Natural killer cell (primary cell): Measurements from ENCODE around the gene AP5S1. TPM values are rescaled to one million over a fixed set of nuclear protein-coding genes. Genes with fewer than 3 reads are reported as not detected.

ENCODE experiments used
- ATAC-seq, 3 donors: fragments of 150-1000 bp in 2 of 3; fragments of 200-7000 bp in 1 of 3; cut with Tn5 transposase; 1 replicate in 1 of 3; 2 replicates in 2 of 3; pipeline ENCODE4 v1.10.0; 2021; ENCODE audit warnings: mild to moderate bottlenecking in 2 of 3, moderate library complexity in 2 of 3
- DNase-seq, 2 donors: peaks; one replicate each; pipeline versions ENCODE4 v3.0.0 to v3.0.0-alpha.2; 2013 to 2021; ENCODE audit warnings: mixed read lengths in 1 of 2
- H3K27ac ChIP-seq: one replicate; pipeline ENCODE4 v1.5.1; 2013; ENCODE audit warnings: mild to moderate bottlenecking, low read length
- H3K27me3 ChIP-seq: one replicate; pipeline ENCODE4 v1.6.1; 2013; ENCODE audit warnings: low read length; ENCODE audit not compliant: control insufficient read depth, insufficient read depth
- H3K36me3 ChIP-seq: one replicate; pipeline ENCODE4 v1.6.1; 2013; ENCODE audit warnings: low read length; ENCODE audit not compliant: control insufficient read depth, insufficient read depth
- H3K4me1 ChIP-seq: one replicate; pipeline ENCODE4 v1.6.1; 2013; ENCODE audit warnings: low read length; ENCODE audit not compliant: control insufficient read depth, insufficient read depth
- H3K4me3 ChIP-seq: one replicate; pipeline ENCODE4 v1.5.1; 2013; ENCODE audit warnings: low read length
- H3K9me3 ChIP-seq: one replicate; pipeline ENCODE4 v1.6.1; 2013; ENCODE audit warnings: low read length; ENCODE audit not compliant: control insufficient read depth, insufficient read depth
- H3K27ac Mint-ChIP-seq, 2 donors: one replicate each; pipeline ENCODE4 v1.8.0; 2022; ENCODE audit warnings: mild to moderate bottlenecking in 2 of 2, mixed read lengths in 2 of 2, moderate library complexity in 1 of 2
- H3K27me3 Mint-ChIP-seq, 2 donors: one replicate each; pipeline ENCODE4 v1.8.0; 2022; ENCODE audit warnings: low read depth in 2 of 2, mixed read lengths in 2 of 2
- H3K36me3 Mint-ChIP-seq: one replicate; pipeline ENCODE4 v1.8.0; 2022; ENCODE audit warnings: mixed read lengths
- H3K4me1 Mint-ChIP-seq, 2 donors: one replicate each; pipeline ENCODE4 v1.8.0; 2022; ENCODE audit warnings: mixed read lengths in 2 of 2
- H3K4me3 Mint-ChIP-seq: one replicate; pipeline ENCODE4 v1.8.0; 2022; ENCODE audit warnings: mild to moderate bottlenecking, moderate library complexity, mixed read lengths
- H3K9me3 Mint-ChIP-seq, 2 donors: one replicate each; pipeline ENCODE4 v1.8.0; 2022; ENCODE audit warnings: mixed read lengths in 2 of 2
- WGBS: methylation state at CpG from one replicate; pipeline ENCODE4 v1.1.7; 2013; ENCODE audit warnings: missing lambda C conversion rate; ENCODE audit not compliant: insufficient coverage; 5-methylcytosine and 5-hydroxymethylcytosine counted together
- intact Hi-C: fragments of 100-400 bp; cut with micrococcal nuclease; formaldehyde crosslinking; loops from one replicate; pipeline ENCODE4 v1.14.2; 2022
- total RNA-seq, 4 donors: library from RNA; stranded (reverse); fragments of 120-200 nt in 1 of 4; gene quantifications; one replicate each; pipeline versions ENCODE4 v1.2.3 to v1.2.4, GENCODE V29; 2013 to 2022
- TF ChIP-seq, protein P1 (sequence below): fragments of 200-600 bp; IDR thresholded peaks from one replicate; pipeline ENCODE4 v1.8.0; 2022; ENCODE audit warnings: antibody characterized with exemption

The AP5S1 gene
- total RNA-seq, 3 donors from 2014 or later (not counting 1 experiment from before 2014, with no cell fraction given), result 7.9 to 12.3 (median 12.1) TPM

DNA sequence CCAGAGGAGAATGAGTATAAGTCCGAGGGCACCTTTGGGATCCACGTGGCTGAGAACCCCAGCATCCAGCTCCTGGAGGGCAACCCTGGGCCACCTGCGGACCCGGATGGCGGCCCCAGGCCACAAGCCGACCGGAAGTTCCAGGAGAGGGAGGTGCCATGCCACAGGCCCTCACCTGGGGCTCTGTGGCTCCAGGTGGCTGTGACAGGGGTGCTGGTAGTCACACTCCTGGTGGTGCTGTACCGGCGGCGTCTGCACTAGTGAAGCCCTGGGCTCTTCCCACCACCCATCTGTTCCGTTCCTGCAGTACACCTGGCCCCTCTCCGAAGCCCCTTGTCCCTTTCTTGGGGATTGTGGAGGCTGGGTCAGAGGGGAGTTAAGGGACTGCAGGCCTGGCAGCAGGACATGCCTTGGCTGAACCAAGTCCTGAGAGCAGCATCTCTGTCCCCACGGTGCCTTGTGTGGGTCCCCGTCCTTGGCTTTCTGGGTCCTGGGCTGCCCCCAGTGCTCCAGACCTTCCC lies 45.6 kb downstream of the AP5S1 start:
- Mint-ChIP-seq H3K9me3 (no peaks in the 10 kb centered on the region), H3K4me1 (peaks cover 0 to 4% of the 10 kb centered on the region in 2 donors), H3K27ac (no peak overlapping the region), H3K27me3 (no peaks in the 10 kb centered on the region), H3K36me3 (no peaks in the 10 kb centered on the region), H3K4me3 (no peak overlapping the region)
- Histone ChIP-seq H3K27me3 (no peaks in the 10 kb centered on the region), H3K9me3 (no peaks in the 10 kb centered on the region), H3K4me3 (no peak overlapping the region), H3K4me1 (no peaks in the 10 kb centered on the region), H3K27ac (no peak overlapping the region), H3K36me3 (peaks cover 59% of the 10 kb centered on the region)
- intact Hi-C loops, result no loop called here
- TF ChIP-seq, protein P1, sequence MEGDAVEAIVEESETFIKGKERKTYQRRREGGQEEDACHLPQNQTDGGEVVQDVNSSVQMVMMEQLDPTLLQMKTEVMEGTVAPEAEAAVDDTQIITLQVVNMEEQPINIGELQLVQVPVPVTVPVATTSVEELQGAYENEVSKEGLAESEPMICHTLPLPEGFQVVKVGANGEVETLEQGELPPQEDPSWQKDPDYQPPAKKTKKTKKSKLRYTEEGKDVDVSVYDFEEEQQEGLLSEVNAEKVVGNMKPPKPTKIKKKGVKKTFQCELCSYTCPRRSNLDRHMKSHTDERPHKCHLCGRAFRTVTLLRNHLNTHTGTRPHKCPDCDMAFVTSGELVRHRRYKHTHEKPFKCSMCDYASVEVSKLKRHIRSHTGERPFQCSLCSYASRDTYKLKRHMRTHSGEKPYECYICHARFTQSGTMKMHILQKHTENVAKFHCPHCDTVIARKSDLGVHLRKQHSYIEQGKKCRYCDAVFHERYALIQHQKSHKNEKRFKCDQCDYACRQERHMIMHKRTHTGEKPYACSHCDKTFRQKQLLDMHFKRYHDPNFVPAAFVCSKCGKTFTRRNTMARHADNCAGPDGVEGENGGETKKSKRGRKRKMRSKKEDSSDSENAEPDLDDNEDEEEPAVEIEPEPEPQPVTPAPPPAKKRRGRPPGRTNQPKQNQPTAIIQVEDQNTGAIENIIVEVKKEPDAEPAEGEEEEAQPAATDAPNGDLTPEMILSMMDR, result no peak
- DNase-seq, result no peak
- ATAC-seq, result no peak
- WGBS, result 96% methylated on average over 14 of the region's 14 CpGs

DNA sequence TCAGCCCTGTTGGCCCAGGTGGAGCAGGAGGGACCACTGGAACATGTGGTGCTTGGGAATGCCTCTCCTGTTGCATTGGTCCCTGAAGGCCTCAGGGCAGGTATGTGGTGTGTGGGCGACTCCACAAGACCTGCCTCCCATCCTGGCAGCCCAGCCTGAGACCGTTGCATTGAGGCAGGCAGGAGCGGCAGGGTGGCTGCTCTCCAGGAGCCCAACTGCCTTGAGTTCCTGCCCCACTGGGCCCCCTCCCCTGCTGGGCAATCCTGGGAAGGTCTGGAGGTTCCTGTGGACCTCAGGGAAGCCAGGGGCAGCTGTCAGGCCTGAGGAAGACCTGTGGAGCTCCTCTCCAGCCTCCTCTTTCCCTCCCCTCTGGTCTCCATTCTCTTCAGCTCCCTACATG lies 46.1 kb downstream of the AP5S1 start:
- Mint-ChIP-seq H3K36me3 (no peaks in the 10 kb centered on the region), H3K27ac (no peak overlapping the region), H3K9me3 (no peaks in the 10 kb centered on the region), H3K27me3 (no peaks in the 10 kb centered on the region), H3K4me3 (no peak overlapping the region), H3K4me1 (peaks cover 0 to 4% of the 10 kb centered on the region in 2 donors)
- Histone ChIP-seq H3K9me3 (no peaks in the 10 kb centered on the region), H3K4me1 (no peaks in the 10 kb centered on the region), H3K27me3 (no peaks in the 10 kb centered on the region), H3K27ac (no peak overlapping the region), H3K36me3 (peaks cover 55% of the 10 kb centered on the region), H3K4me3 (no peak overlapping the region)
- TF ChIP-seq, protein P1, result no peak
- intact Hi-C loops, result no loop called here
- no peak for ATAC-seq
- no peak for DNase-seq
- WGBS, result 94% methylated on average over 3 of the region's 3 CpGs

DNA sequence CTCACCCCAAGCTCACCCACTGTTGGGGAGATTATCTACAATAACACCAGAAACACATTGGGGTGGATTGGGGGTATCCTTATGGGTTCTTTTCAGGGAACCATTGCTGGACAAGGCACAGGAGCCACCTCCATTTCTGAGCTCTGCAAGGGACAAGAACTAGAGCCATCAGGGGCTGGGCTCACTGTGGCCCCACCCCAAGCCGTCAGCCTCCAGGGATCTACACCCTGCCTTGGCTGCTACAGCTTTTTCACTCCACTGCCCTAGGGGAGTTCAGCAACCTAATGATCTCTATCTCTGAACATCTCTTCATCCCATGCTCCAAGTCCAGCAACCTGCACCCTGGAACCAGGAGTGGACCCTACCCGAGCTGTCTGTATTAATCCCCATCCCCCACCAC lies 47.5 kb downstream of the AP5S1 start:
- Mint-ChIP-seq H3K4me3 (no peak overlapping the region), H3K36me3 (no peaks in the 10 kb centered on the region), H3K27me3 (no peaks in the 10 kb centered on the region), H3K9me3 (no peaks in the 10 kb centered on the region), H3K27ac (no peak overlapping the region), H3K4me1 (peaks cover 4 to 7% of the 10 kb centered on the region in 2 donors)
- WGBS, result 76% methylated on average over 2 of the region's 2 CpGs
- no peak for DNase-seq
- Histone ChIP-seq H3K27ac (no peak overlapping the region), H3K36me3 (peaks cover 43% of the 10 kb centered on the region), H3K9me3 (no peaks in the 10 kb centered on the region), H3K4me3 (no peak overlapping the region), H3K27me3 (no peaks in the 10 kb centered on the region), H3K4me1 (no peaks in the 10 kb centered on the region)
- TF ChIP-seq, protein P1, result no peak
- intact Hi-C loops, result no loop called here
- ATAC-seq, result no peak
